Raji (cell line): ENCODE results near the gene RABEP1.
A peak's percentile ranks its signal among the peaks of the same experiment; 100 is the strongest.

Experiments
- POLR2A ChIP-seq: IDR thresholded peaks from 2 replicates; pipeline ENCODE4 v1.6.1; 2011; ENCODE audit warnings: low read depth, low read length, control low read depth; ENCODE audit not compliant: insufficient read depth

RABEP1 gene, protein sequence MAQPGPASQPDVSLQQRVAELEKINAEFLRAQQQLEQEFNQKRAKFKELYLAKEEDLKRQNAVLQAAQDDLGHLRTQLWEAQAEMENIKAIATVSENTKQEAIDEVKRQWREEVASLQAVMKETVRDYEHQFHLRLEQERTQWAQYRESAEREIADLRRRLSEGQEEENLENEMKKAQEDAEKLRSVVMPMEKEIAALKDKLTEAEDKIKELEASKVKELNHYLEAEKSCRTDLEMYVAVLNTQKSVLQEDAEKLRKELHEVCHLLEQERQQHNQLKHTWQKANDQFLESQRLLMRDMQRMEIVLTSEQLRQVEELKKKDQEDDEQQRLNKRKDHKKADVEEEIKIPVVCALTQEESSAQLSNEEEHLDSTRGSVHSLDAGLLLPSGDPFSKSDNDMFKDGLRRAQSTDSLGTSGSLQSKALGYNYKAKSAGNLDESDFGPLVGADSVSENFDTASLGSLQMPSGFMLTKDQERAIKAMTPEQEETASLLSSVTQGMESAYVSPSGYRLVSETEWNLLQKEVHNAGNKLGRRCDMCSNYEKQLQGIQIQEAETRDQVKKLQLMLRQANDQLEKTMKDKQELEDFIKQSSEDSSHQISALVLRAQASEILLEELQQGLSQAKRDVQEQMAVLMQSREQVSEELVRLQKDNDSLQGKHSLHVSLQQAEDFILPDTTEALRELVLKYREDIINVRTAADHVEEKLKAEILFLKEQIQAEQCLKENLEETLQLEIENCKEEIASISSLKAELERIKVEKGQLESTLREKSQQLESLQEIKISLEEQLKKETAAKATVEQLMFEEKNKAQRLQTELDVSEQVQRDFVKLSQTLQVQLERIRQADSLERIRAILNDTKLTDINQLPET

DNA sequence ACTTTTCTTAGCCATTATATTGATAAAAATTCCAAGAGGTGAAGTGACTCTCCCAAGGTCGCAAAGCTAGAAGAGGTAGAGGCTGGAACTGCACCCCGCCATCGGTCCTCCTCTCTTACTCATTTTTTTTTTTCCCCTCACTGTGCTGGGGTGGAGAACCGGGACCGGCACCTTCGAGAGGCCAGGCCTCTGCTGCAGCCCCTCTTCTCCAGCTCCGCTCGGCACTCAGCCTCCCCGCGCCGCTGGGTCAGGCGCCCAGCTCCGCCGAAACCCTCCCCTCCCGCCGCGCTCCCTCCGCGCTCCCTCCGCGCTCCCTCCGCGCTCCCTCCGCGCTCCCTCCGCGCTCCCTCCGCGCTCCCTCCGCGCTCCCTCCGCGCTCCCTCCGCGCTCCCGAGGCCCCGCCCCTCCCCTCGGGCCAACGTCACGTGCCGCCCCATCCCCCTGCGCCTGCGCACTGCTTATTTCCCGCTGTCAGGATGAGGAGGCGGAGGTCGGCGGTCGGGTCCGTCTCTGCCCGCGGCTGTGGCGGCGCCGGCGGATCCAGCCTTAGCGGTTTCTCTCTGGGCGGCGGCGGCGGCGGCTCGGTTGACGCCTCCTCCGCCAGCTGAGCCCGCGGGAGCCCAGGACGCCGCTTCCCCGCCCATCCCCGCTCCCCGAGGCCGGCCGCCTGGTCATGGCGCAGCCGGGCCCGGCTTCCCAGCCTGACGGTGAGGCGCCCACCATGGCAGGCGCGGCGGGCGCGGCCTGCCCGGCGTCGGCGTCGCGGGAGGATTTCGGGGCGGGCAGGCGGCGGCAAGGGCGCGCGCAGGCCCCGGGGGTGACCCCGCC, at the start of gene RABEP1:
TSS of gene RABEP1 (plus strand) at position 471 of the 828 bp plus-strand sequence. CDS start at position 674, 203 bp downstream.
- TF ChIP-seq POLR2A, result peak; percentile 78

DNA sequence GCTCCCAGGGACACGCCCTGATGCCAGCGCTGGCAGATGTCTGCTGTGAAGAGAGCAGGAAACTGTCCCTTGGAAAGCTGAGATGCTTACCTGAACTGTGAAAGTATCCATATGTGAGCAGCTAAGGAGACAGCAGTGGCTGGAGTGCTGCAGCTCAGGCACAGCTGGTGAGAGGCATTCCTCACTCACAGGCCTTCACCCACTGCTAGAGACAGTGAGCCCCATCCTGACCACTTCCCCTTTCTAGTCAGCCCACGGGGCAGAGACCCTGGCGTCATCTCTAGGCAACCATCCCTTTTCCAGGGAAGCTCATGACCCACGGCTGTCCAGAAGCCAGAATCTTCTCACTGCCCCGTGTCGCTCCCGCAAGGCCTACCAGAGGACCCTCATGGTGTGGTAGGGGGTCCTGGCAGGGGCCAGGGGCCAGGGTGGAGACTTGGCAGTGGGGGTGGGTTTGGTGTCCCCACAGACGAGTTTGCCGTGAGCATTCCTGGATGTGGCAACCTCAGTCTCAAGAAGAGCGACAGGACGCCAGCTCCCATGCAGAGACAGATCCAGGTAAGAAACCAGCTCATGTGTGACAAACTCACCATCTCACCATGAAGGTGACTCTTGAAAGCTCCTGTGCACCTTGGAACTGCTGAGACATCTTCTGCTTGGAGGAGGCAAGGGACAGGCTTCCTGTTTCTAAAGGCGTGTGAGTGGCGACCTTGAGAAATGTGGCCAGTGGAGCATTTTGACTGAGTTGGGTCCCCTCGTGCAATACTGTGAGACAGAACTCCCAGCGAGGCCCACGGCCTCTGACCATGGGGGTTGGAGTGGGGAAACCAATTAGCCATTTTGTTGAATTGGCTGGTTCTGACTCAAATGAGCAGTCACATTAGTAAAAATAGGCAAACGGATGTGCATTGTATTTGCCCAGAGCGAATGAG, 47.2 kb upstream of the RABEP1 start, which contains the start of gene SCIMP:
TSS of gene SCIMP (minus strand) at position 216 of the 932 bp plus-strand sequence. CDS start at position 111, 105 bp downstream.
- TF ChIP-seq POLR2A, result peak; percentile 67; the same call in 1 of the 2 replicates

DNA sequence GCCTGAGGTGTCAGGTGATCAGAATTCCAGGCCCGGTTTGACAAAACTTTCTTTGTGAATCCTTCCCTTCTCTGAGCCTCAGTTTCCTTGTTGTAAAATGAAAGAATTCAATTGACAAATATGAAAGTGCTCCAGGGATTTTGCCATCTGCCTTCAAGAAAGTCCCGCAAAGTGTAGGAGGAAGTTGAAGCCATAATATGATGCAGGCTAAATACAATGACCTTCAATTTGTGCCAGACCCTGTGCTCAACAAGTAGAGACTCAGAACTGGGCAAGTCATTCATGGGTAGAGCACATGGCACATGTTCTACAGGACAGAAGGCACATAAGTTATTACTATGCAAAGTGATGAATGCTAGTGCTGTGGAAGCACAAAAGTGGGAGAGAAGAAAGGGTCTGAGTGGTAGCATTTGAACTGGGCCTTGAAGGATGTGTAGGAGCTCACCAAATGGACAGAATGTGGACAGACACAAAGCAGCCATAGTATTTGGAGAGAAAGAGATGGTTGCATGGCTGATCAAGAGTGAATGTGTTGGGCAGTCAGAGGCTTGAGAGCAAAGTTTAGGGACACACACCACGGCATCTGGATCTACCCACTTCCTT, 45.0 kb upstream of the RABEP1 start:
- no peak; the same call in 1 of the 2 replicates for TF ChIP-seq POLR2A

DNA sequence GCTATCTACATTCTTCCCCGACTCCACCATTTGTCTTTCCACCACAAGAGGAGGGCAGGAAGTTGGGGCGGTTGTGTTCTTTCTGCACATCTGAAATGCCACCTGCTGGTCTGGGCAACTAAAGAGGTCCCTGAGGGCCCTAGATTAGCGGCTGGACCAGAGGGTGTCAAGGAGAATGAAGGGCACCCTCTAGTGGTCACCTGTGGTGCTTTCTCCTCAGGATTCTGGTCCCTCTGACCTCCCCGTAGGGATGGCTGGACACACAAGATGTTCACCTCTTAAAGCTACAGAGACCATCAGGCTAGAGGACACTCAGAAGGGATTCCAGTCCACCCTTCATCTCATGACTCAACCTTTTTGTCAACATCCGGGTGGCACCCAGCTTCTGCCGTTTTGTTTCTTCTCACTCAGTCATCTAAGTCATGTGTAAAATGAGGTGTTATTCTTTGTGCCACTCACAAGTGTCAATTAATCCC, 44.5 kb upstream of the RABEP1 start:
- peak; percentile 33; the same call in 1 of the 2 replicates for TF ChIP-seq POLR2A

DNA sequence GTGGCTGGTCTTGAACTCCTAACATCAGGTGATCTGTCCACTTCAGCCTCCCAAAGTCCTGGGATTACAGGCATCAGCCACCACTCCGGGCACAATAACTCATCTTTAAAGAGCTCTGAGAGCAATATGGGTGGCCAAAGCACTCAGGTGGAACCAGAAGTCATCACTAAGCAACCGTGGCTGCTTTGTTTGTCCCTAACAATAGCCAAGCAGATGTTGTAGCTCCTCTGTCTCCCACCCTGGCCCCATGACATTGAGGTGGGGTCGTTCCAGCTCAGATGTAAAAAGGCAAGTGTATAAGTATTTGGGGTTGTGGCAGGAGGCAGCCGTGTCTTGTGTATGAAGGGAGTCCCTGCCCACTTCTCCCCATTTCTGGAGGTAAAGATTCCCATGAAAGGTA, 43.8 kb upstream of the RABEP1 start:
- TF ChIP-seq POLR2A, result no peak

DNA sequence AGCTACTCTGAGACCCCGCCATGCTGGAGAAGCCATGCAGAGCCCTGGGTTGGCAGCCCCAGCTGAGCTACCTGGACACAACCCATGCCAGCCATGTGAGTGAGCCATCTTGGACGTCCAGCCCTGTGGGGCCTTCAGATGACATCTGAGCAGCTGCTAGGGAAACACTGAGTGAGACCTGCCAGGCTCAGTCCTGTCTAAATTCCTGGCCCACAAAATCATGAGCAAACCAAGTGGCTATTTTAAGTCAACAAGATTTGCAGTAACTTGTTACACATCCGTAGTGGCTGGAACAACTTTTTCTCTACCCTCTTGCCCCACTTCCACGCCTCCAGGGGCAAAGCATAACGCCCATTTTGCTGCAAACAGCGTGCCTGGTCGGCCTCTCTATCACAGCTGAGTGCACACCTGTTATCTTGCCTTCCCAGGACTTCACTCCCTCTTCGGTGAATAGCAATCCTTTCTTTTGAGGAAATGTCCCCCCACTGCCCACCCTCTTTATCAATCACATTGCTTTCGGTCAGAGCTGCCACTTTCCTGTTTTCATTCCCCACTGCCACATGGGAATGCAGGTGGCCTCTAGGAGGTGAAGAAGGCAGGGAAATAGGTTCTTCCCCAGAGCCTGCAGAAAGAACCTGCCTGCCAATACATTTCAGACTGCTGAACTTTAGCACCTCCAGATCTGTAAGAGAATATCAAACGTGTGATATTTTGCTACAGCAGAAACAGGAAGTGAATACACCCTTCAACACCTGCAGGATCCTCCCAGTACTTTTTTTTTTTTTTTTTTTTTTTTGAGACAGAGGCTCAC, 40.0 kb upstream of the RABEP1 start:
- peak; percentile 36; the same call in 1 of the 2 replicates for TF ChIP-seq POLR2A

DNA sequence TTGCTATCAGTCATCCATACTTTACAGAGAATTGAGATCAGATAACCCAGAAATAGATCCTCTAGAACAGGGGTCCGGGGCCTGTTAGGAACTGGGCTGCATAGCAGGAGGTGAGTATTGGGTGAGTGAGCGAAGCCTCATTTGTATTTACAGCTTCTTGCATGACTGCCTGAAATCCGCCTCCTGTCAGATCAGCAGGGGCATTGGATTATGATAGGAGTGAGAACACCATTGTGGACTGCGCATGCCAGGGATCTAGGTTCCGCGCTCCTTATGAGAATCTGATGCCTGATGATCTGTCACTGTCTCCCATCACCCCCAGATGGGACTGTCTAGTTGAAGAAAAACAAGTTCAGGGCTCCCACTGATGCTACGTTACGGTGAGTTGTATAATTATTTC, 34.5 kb upstream of the RABEP1 start:
- no peak for TF ChIP-seq POLR2A

DNA sequence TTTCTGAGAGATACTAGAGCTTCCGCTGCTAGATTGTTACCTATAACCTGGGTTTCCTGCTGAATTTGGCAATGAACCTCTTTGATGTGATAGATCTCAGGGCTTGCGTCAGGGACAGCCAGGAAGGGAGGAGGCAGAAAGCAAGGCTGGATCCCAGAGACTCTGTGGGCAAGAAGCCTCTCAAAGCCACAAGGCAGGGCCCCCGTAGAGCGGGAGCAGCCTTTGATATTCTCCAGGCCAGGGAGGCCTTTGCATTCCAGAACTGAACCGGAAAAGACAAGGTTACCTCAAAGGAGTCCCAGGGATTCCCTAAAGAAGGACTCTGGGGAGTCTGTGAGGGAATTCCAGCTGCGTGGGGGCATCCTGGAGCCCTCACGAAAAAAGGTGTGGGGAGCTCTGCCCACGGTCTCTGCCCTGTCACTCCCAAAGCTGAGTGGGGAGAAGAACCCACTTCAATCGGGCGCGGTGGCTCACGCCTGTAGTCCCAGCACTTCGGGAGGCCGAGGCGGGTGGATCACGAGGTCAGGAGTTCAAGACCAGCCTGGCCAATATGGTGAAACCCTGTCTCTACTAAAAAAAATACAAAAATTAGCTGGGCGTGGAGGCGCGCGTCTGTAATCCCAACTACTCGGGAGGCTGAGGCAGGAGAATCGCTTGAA, 33.1 kb upstream of the RABEP1 start:
- no peak for TF ChIP-seq POLR2A

DNA sequence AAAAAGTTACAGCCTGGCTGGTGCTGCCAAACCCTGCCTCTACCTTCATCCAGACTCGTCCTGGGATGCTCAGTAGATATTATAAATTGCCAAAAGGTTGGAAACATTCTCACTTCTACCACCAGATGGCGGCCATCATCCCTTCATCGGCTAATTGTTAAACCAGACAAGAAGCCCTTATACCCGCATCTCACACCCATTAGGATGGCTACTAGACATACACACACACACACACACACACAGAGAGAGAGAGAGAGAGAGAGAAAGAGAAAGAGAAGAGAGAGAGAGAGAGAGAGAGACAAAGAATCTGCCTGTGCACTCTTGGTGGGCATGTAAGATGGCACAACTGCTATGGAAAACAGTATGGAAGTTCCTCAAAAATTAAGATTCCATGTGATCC, 32.5 kb upstream of the RABEP1 start:
- no peak for TF ChIP-seq POLR2A

DNA sequence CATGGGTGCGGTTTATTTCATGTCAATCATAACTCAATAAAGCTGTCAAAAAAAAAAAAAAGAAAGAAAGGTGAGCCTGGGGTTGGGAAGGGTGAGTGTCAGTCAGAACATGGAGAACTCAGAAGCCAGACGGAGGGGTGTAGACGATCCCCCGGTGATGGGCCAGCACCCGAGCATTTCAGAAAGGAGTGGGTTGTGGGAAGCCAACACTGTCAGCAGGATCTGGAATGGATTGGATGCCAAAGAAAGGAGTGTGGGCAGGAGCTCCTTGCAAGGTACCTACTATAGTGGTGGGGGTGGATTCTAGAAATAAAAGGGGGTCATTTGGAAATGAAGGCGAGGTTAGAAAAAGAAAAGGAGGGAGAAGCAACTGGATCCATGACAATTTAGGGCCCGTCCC, 27.7 kb upstream of the RABEP1 start:
- no peak for TF ChIP-seq POLR2A

DNA sequence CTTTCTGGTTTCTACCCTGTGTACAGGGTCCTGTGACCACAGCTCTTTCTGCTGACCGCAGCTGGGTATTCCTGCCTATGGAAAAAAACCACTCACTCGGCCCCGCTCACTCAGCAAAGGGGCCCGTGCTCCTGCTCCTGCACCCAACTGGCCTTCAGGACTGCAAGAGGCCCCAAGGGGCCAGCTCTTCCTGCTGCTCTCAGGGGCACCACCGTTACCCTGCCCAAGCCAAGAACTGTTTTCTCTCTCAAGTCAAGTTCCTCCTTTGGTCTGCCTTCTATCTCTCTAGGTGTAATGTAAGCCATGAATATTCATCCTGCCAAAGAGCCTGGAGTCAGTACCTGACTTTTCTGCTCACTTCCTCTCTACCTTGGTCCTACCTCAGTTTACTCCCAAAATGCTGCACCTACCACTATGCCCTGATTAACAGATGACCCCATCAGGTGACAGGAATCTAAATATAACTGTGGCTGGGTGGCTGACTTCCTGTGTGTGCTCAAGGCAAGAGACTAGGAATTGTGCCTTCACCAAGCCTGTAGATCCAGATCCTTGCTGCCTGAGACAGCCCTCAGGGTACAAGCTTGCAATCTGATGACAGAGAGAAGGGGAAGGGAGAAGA, 27.1 kb upstream of the RABEP1 start:
- TF ChIP-seq POLR2A, result no peak
